Measurements from ENCODE around the gene NAPSA. TPM values are rescaled to one million over a fixed set of nuclear protein-coding genes. Genes with fewer than 3 reads are reported as not detected.
A peak's percentile ranks its signal among the peaks of the same experiment; 100 is the strongest.

The NAPSA gene
- total RNA-seq, 6 experiments from 2014 or later, result 0.19 to 2.2 (median 1.0) TPM

DNA sequence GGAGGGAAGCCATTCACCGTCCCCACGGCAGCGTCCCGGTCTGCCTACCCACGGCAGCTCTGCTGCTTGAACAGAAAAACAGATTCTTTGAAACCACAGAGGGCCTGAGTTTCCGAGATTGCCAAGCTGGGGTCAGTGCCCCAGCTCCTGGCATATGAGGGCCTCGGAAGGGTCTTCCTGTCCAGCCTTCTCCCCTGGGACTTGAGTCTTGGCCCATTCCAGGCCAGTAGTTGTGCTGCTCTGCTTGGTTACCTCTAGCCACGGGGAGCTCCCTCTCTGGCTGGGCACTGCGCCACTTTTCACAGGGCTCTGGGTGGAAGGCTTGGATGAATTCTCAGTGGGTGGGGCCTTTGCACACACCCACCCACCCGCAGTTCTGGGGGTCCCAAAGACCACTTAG is 44.7 kb upstream of the NAPSA start:
- Histone ChIP-seq H3K27me3 (no peaks in the 10 kb centered on the region), H3K36me3 (no peaks in the 10 kb centered on the region), H3K4me3 (no peak overlapping the region), H3K4me1 (no peaks in the 10 kb centered on the region), H3K9me3 (no peaks in the 10 kb centered on the region), H3K27ac (no peak overlapping the region)
- no peak for DNase-seq
- intact Hi-C loops (cut with DNase I), result no loop called here
- TF ChIP-seq, protein P1, sequence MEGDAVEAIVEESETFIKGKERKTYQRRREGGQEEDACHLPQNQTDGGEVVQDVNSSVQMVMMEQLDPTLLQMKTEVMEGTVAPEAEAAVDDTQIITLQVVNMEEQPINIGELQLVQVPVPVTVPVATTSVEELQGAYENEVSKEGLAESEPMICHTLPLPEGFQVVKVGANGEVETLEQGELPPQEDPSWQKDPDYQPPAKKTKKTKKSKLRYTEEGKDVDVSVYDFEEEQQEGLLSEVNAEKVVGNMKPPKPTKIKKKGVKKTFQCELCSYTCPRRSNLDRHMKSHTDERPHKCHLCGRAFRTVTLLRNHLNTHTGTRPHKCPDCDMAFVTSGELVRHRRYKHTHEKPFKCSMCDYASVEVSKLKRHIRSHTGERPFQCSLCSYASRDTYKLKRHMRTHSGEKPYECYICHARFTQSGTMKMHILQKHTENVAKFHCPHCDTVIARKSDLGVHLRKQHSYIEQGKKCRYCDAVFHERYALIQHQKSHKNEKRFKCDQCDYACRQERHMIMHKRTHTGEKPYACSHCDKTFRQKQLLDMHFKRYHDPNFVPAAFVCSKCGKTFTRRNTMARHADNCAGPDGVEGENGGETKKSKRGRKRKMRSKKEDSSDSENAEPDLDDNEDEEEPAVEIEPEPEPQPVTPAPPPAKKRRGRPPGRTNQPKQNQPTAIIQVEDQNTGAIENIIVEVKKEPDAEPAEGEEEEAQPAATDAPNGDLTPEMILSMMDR (IDR thresholded peaks at IDR 0.05), result no peak
- TF ChIP-seq POLR2A (IDR thresholded peaks at IDR 0.05), result no peak
- ATAC-seq, result no peak
- 53% methylated on average over 3 of the region's 10 CpGs for WGBS (ENCODE audit: insufficient coverage, low coverage, low lambda C conversion rate, missing lambda C conversion rate)

DNA sequence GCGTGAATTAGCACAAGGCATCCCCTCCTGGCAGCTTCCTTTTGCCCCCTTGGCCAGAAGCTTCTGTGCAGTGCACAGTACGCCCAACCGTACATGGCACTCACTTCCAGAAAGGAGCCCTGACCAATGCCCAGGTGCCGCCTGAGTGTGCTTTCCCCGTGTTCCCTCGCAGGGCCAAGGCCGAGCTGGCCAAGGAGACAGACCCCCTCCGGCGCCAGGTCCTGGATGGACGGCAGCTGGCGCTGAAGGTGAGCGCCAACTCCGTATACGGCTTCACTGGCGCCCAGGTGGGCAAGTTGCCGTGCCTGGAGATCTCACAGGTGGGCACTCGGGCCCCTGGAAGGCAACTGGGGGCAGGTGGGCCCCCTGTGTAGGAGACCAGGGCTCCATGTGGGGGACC is 43.9 kb upstream of the NAPSA start:
- ATAC-seq, result no peak
- intact Hi-C loops (cut with DNase I), result no loop called here
- Histone ChIP-seq H3K36me3 (no peaks in the 10 kb centered on the region), H3K27me3 (no peaks in the 10 kb centered on the region), H3K4me1 (no peaks in the 10 kb centered on the region), H3K27ac (no peak overlapping the region), H3K4me3 (no peak overlapping the region), H3K9me3 (no peaks in the 10 kb centered on the region)
- no peak for TF ChIP-seq POLR2A (IDR thresholded peaks at IDR 0.05)
- TF ChIP-seq, protein P1 (IDR thresholded peaks at IDR 0.05), result no peak
- DNase-seq, result no peak
- WGBS (ENCODE audit: insufficient coverage, low coverage, low lambda C conversion rate, missing lambda C conversion rate), result no CpG with 5 or more reads among the region's 17 CpGs

- TF ChIP-seq POLR2A (IDR thresholded peaks at IDR 0.05), result no peak
- TF ChIP-seq, protein P1 (IDR thresholded peaks at IDR 0.05), result no peak
- intact Hi-C loops (cut with DNase I), result no loop called here
- Histone ChIP-seq H3K36me3 (no peaks in the 10 kb centered on the region), H3K27me3 (no peaks in the 10 kb centered on the region), H3K4me3 (no peak overlapping the region), H3K27ac (no peak overlapping the region), H3K9me3 (no peaks in the 10 kb centered on the region), H3K4me1 (no peaks in the 10 kb centered on the region)
- 90% methylated on average over 2 of the region's 19 CpGs for WGBS (ENCODE audit: insufficient coverage, low coverage, low lambda C conversion rate, missing lambda C conversion rate)
- ATAC-seq (no peak), DNase-seq (no peak)
These were observed 41.4 kb upstream of the NAPSA start for GRCh38 chr19:50406829-50407228.

- Histone ChIP-seq H3K27me3 (no peaks in the 10 kb centered on the region), H3K27ac (no peak overlapping the region), H3K4me1 (no peaks in the 10 kb centered on the region), H3K4me3 (no peak overlapping the region), H3K36me3 (no peaks in the 10 kb centered on the region), H3K9me3 (no peaks in the 10 kb centered on the region)
- ATAC-seq (no peak), DNase-seq (peak in 1 of 3 donors; percentile 43)
- 66% methylated on average over 7 of the region's 22 CpGs for WGBS (ENCODE audit: insufficient coverage, low coverage, low lambda C conversion rate, missing lambda C conversion rate)
- intact Hi-C loops (cut with DNase I), result no loop called here
- TF ChIP-seq POLR2A (IDR thresholded peaks at IDR 0.05), result no peak
These were observed 40.8 kb upstream of the NAPSA start for GRCh38 chr19:50406156-50406820.

- Histone ChIP-seq H3K36me3 (no peaks in the 10 kb centered on the region), H3K27me3 (no peaks in the 10 kb centered on the region), H3K4me3 (no peak overlapping the region), H3K9me3 (no peaks in the 10 kb centered on the region), H3K4me1 (no peaks in the 10 kb centered on the region), H3K27ac (no peak overlapping the region)
- DNase-seq (peak in 1 of 3 donors; percentile 43), ATAC-seq (no peak)
- WGBS (ENCODE audit: insufficient coverage, low coverage, low lambda C conversion rate, missing lambda C conversion rate), result 98% methylated on average over 8 of the region's 41 CpGs
- no peak for TF ChIP-seq POLR2A (IDR thresholded peaks at IDR 0.05)
- TF ChIP-seq, protein P1 (IDR thresholded peaks at IDR 0.05), result no peak
- intact Hi-C loops (cut with DNase I), result no loop called here
These were observed 37.3 kb upstream of the NAPSA start for GRCh38 chr19:50402544-50403301.

All from right lobe of liver (tissue), 6 donors.